ENCODE measurements around the gene LDLRAP1.
"Not testable (repeated sequence)": the region's sequence is repeated elsewhere in the genome, so short reads cannot be mapped to it uniquely, and the experiment has no call there.

LDLRAP1 gene

GRCh38 chr1:25543425-25544242, at the start of gene LDLRAP1:
LDLRAP1 (plus strand) TSS chr1:25543606; CDS start chr1:25543699, 93 bp downstream.
- DNase-seq (ENCODE audit: low read depth), result peak; percentile 28

- no peak for DNase-seq (ENCODE audit: low read depth)
These were observed 48.5 kb upstream of the LDLRAP1 start for GRCh38 chr1:25494952-25495351.

- no peak for DNase-seq (ENCODE audit: low read depth)
These were observed 42.7 kb upstream of the LDLRAP1 start for GRCh38 chr1:25500694-25501093.

GRCh38 chr1:25501235-25502058, 42.0 kb upstream of the LDLRAP1 start:
- DNase-seq (ENCODE audit: low read depth), result no peak

GRCh38 chr1:25502957-25503356, 40.4 kb upstream of the LDLRAP1 start:
- DNase-seq (ENCODE audit: low read depth), result no peak

GRCh38 chr1:25503551-25504426, 39.6 kb upstream of the LDLRAP1 start:
- peak; percentile 44 for DNase-seq (ENCODE audit: low read depth)

- DNase-seq (ENCODE audit: low read depth), result no peak
These were observed 38.5 kb upstream of the LDLRAP1 start for GRCh38 chr1:25504706-25505595.

- no peak for DNase-seq (ENCODE audit: low read depth)
These were observed 37.6 kb upstream of the LDLRAP1 start for GRCh38 chr1:25505656-25506385.

- DNase-seq (ENCODE audit: low read depth), result not testable (repeated sequence)
These were observed 36.6 kb upstream of the LDLRAP1 start for GRCh38 chr1:25506566-25507463.

- DNase-seq (ENCODE audit: low read depth), result no peak
These were observed 29.7 kb upstream of the LDLRAP1 start for GRCh38 chr1:25513666-25514065.

GRCh38 chr1:25515033-25515432, 28.4 kb upstream of the LDLRAP1 start:
- DNase-seq (ENCODE audit: low read depth), result no peak

- no peak for DNase-seq (ENCODE audit: low read depth)
These were observed 26.7 kb upstream of the LDLRAP1 start for GRCh38 chr1:25516686-25517085.

- no peak for DNase-seq (ENCODE audit: low read depth)
These were observed 25.7 kb upstream of the LDLRAP1 start for GRCh38 chr1:25517476-25518394.

- DNase-seq (ENCODE audit: low read depth), result no peak
These were observed 23.8 kb upstream of the LDLRAP1 start for GRCh38 chr1:25519624-25520023.

GRCh38 chr1:25520446-25521061, 22.9 kb upstream of the LDLRAP1 start:
- peak; percentile 15 for DNase-seq (ENCODE audit: low read depth)

GRCh38 chr1:25522031-25522655, 21.3 kb upstream of the LDLRAP1 start:
- DNase-seq (ENCODE audit: low read depth), result no peak

- DNase-seq (ENCODE audit: low read depth), result no peak
These were observed 19.9 kb upstream of the LDLRAP1 start for GRCh38 chr1:25523542-25523941.
